ENCODE data around the gene PRKCE. TPM values are rescaled to one million over a fixed set of nuclear protein-coding genes. Genes with fewer than 3 reads are reported as not detected.

PRKCE gene
- total and polyA plus RNA-seq, 2 donors (not counting 1 experiment from before 2014, with no cell fraction given), result 14.1 to 19.0 TPM

DNA sequence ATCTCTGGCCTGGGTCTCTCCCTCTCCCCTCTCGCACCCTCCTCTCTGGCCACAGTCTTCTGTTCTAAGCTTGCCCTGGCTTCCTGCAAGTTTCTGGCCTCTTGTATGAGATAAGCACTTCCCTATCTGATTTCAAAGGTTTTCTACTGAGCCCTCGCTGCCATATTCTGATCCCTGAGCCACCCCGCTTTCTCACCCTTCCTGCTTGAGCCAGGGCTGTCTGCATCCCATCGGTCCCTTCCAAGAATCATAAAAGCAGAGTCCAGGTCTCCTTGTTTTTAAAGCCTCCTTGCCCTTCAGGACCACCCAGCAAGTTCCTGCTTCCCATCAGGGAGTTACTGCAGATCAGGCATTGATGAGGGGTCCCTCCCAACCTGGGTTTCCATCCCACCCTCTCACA is 110.2 kb downstream of the PRKCE start:
- Histone ChIP-seq H3K9ac (ENCODE audit: insufficient read depth, low read length) (no peak overlapping the region), H4K20me1 (ENCODE audit: control insufficient read depth, extremely low read depth, insufficient read depth, low read length) (no peaks in the 10 kb centered on the region), H3K27me3 (ENCODE audit: control insufficient read depth, insufficient read depth, low read length) (no peaks in the 10 kb centered on the region), H3K36me3 (ENCODE audit: control insufficient read depth, insufficient read depth, low read length) (no peaks in the 10 kb centered on the region), H2AFZ (ENCODE audit: low read length) (no peak overlapping the region), H3K4me3 (replicated peaks in 1 of 4; ENCODE audit: control extremely low read depth in 1 of 4, insufficient read depth in 1 of 4, low read depth in 3 of 4, low read length in 4 of 4) (no peak overlapping the region), H3K4me2 (ENCODE audit: extremely low read depth, insufficient read depth, low read length) (no peak overlapping the region), H3K79me2 (ENCODE audit: control insufficient read depth, insufficient read depth, low read length) (no peaks in the 10 kb centered on the region), H3K27ac (ENCODE audit: insufficient read depth, low read length) (no peak overlapping the region), H3K4me1 (ENCODE audit: control insufficient read depth, extremely low read depth, insufficient read depth, low read length) (peaks cover 11% of the 10 kb centered on the region), H3K9me3 (ENCODE audit: control insufficient read depth, insufficient read depth, low read depth, low read length) (no peaks in the 10 kb centered on the region)
- DNase-seq (ENCODE audit: low read depth in 2 of 2), result no peak
- TF ChIP-seq EZH2 (IDR thresholded peaks at IDR 0.05; ENCODE audit: low read length, missing control alignments), result no peak
- TF ChIP-seq, protein P1, sequence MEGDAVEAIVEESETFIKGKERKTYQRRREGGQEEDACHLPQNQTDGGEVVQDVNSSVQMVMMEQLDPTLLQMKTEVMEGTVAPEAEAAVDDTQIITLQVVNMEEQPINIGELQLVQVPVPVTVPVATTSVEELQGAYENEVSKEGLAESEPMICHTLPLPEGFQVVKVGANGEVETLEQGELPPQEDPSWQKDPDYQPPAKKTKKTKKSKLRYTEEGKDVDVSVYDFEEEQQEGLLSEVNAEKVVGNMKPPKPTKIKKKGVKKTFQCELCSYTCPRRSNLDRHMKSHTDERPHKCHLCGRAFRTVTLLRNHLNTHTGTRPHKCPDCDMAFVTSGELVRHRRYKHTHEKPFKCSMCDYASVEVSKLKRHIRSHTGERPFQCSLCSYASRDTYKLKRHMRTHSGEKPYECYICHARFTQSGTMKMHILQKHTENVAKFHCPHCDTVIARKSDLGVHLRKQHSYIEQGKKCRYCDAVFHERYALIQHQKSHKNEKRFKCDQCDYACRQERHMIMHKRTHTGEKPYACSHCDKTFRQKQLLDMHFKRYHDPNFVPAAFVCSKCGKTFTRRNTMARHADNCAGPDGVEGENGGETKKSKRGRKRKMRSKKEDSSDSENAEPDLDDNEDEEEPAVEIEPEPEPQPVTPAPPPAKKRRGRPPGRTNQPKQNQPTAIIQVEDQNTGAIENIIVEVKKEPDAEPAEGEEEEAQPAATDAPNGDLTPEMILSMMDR (conservative IDR thresholded peaks at IDR 0.05 in 1 of 2, IDR thresholded peaks at IDR 0.05 in 1 of 2; ENCODE audit: low read depth in 1 of 2, low read length in 2 of 2), result no peak

DNA sequence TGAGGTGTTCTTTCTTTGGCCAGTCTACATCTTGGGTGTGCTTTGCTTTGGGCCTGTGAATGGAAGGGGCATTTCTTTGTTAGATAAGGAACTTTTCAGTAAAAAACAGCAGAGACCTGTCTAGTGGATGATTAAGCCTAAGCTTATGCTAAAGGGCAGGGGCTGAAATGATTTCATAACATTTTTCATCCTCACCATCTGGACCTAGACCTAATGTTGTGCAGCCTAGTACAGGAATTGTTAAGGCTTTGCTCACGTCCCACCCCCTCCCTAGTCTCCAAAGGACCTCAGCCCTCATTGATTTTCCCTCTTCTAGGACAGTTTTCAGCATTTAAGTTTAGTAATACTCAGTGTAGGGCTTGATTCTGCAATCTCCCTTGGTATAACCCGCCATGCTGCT is 111.8 kb downstream of the PRKCE start:
- H3K9ac ChIP-seq (ENCODE audit: insufficient read depth, low read length), result no peak overlapping the region
- H2AFZ ChIP-seq (ENCODE audit: low read length), result no peak overlapping the region
- no peaks in the 10 kb centered on the region for H3K79me2 ChIP-seq (ENCODE audit: control insufficient read depth, insufficient read depth, low read length)
- H3K36me3 ChIP-seq (ENCODE audit: control insufficient read depth, insufficient read depth, low read length), result no peaks in the 10 kb centered on the region
- no peaks in the 10 kb centered on the region for H4K20me1 ChIP-seq (ENCODE audit: control insufficient read depth, extremely low read depth, insufficient read depth, low read length)
- H3K27me3 ChIP-seq (ENCODE audit: control insufficient read depth, insufficient read depth, low read length), result no peaks in the 10 kb centered on the region
- peaks cover 11% of the 10 kb centered on the region for H3K4me1 ChIP-seq (ENCODE audit: control insufficient read depth, extremely low read depth, insufficient read depth, low read length)
- no peak overlapping the region for H3K27ac ChIP-seq (ENCODE audit: insufficient read depth, low read length)
- H3K4me2 ChIP-seq (ENCODE audit: extremely low read depth, insufficient read depth, low read length), result no peak overlapping the region
- H3K4me3 ChIP-seq (replicated peaks in 1 of 4; ENCODE audit: control extremely low read depth in 1 of 4, insufficient read depth in 1 of 4, low read depth in 3 of 4, low read length in 4 of 4), result no peak overlapping the region
- no peaks in the 10 kb centered on the region for H3K9me3 ChIP-seq (ENCODE audit: control insufficient read depth, insufficient read depth, low read depth, low read length)
- peak; percentile 41 to 58 for DNase-seq (ENCODE audit: low read depth in 2 of 2)
- no peak for TF ChIP-seq EZH2 (IDR thresholded peaks at IDR 0.05; ENCODE audit: low read length, missing control alignments)
- TF ChIP-seq, protein P1 (conservative IDR thresholded peaks at IDR 0.05 in 1 of 2, IDR thresholded peaks at IDR 0.05 in 1 of 2; ENCODE audit: low read depth in 1 of 2, low read length in 2 of 2), result no peak

DNA sequence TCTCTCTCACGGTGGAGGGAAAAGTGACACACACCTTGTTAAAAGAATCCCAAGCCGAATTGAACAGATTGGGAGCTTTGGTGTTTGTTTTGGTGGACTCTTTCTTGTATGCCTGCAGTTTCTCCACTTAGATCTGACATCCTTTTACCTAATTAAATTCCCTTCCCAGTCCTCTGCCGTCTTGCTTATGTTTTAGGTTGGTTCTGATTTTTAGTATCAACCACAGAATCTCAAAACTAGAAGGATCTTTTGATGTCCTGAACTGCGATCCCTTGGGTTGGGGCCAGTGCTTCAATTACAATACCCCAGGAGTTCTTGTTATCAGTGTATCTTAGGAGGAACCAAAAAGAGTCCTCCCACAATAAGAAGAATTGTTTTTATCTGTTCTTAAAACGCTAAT is 112.3 kb downstream of the PRKCE start:
- Histone ChIP-seq H2AFZ (ENCODE audit: low read length) (no peak overlapping the region), H3K27ac (ENCODE audit: insufficient read depth, low read length) (no peak overlapping the region), H3K79me2 (ENCODE audit: control insufficient read depth, insufficient read depth, low read length) (no peaks in the 10 kb centered on the region), H3K4me2 (ENCODE audit: extremely low read depth, insufficient read depth, low read length) (no peak overlapping the region), H3K9ac (ENCODE audit: insufficient read depth, low read length) (no peak overlapping the region), H3K27me3 (ENCODE audit: control insufficient read depth, insufficient read depth, low read length) (no peaks in the 10 kb centered on the region), H3K9me3 (ENCODE audit: control insufficient read depth, insufficient read depth, low read depth, low read length) (no peaks in the 10 kb centered on the region), H4K20me1 (ENCODE audit: control insufficient read depth, extremely low read depth, insufficient read depth, low read length) (no peaks in the 10 kb centered on the region), H3K36me3 (ENCODE audit: control insufficient read depth, insufficient read depth, low read length) (no peaks in the 10 kb centered on the region), H3K4me1 (ENCODE audit: control insufficient read depth, extremely low read depth, insufficient read depth, low read length) (peaks cover 10% of the 10 kb centered on the region), H3K4me3 (replicated peaks in 1 of 4; ENCODE audit: control extremely low read depth in 1 of 4, insufficient read depth in 1 of 4, low read depth in 3 of 4, low read length in 4 of 4) (no peak overlapping the region)
- TF ChIP-seq, protein P1 (conservative IDR thresholded peaks at IDR 0.05 in 1 of 2, IDR thresholded peaks at IDR 0.05 in 1 of 2; ENCODE audit: low read depth in 1 of 2, low read length in 2 of 2), result no peak
- TF ChIP-seq EZH2 (IDR thresholded peaks at IDR 0.05; ENCODE audit: low read length, missing control alignments), result no peak
- no peak for DNase-seq (ENCODE audit: low read depth in 2 of 2)

Data from fibroblast of lung (primary cell).